GM21526 (cell line): Measurements from ENCODE around the gene KLF13.
"Not testable (repeated sequence)": the region's sequence is repeated elsewhere in the genome, so short reads cannot be mapped to it uniquely, and the experiment has no call there.

ENCODE experiments used
- ATAC-seq: cut with Tn5 transposase; IDR thresholded peaks from one replicate; pipeline ENCODE4 v1.9.1; 2021; ENCODE audit warnings: moderate library complexity; ENCODE audit not compliant: unreplicated experiment, low FRiP score

The KLF13 gene

DNA sequence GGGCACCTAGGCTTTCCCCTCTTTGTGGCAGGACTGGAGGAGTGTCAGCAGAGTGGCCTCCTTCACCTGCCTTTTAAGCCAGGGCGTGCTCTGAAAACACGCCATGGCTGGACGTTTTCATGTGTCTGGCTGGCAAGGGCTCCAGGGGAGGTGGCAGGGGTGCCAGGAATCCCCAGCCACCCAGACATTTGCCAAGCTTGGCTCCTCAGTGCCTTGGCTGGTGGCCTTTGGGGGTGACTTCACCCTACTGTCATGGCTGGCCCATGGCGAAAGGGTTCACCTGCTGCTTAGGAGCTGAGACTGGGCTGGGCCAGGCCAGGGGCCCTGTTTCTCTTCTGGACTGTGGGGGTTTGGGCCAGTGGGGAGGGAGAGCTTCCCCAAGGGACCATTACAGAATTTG is 17.6 kb downstream of the KLF13 start:
- no peak for ATAC-seq

DNA sequence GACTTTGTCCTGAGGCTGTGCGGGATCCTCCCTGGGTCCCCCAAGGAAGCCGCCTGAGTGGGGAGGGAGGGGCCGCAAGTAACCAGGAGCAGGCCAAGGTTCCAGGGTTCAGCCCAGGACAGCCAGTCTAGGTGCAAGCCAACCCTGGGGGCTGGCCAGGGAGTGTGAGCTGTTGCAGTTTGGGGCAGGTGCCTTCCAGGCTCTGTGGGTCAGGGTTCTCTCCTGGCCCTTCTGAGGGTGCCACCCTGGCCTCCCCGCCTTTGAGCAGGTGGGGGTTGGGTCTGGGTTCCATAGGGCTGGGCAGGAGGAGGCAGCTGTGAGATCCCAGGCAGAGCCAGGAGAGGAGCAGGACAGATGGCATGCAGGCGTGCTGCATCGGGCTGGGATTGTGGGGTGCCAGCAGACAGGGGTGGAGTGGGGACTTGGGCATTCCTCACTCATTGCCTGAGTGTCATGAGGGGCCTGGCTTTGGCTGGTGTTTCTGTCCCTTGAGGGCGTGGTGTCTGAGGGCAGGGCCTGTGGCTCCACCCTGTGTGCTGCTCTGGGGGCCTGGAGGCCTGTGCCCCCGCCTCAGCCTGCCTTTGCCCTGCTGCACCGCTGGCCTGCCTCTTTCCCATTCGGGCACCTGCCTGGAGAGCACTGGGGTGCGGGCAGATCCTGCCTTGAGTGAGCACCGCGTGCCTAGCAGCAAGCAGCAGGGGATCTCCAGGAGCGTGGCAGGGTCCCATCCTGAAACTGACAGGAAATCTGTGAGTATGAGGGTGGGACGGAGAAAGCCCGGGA is 18.4 kb downstream of the KLF13 start:
- ATAC-seq = no peak

DNA sequence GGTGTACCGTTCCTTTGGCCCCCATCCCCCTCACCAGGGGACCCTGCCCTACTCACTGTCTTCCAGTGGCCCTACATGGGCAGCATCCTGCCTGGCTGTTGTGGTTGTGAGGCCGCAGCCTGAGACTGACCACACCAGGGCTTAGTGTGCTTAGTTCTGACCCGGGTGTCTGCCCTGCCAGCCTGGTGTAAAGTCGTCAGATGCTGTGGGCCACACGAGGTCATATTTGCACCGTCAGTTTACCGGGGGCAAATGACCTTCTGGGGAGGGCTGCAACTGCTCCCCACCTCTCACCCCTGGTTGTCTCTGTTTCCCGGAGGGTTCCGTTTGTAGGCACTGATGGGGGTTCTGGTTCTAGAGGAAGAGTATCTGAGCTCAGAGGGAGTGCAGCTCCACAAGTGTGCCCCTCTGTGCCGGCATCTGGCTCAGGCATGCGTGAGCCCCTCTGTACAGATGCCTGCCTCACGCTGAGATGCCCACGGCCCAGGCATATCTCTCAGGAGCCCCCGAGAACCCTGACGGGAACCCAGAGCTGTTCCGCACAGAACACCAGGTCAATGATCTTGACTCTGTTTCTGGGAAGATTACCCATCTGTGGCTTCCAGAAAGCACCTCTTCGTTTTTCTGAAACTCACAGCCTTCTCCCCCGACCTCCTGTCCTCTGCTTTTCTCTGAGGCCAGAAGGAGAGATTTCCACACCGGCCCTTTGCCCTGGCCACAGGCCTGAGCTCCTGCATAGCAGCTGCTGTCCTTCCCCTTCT is 19.2 kb downstream of the KLF13 start:
- ATAC-seq = no peak

DNA sequence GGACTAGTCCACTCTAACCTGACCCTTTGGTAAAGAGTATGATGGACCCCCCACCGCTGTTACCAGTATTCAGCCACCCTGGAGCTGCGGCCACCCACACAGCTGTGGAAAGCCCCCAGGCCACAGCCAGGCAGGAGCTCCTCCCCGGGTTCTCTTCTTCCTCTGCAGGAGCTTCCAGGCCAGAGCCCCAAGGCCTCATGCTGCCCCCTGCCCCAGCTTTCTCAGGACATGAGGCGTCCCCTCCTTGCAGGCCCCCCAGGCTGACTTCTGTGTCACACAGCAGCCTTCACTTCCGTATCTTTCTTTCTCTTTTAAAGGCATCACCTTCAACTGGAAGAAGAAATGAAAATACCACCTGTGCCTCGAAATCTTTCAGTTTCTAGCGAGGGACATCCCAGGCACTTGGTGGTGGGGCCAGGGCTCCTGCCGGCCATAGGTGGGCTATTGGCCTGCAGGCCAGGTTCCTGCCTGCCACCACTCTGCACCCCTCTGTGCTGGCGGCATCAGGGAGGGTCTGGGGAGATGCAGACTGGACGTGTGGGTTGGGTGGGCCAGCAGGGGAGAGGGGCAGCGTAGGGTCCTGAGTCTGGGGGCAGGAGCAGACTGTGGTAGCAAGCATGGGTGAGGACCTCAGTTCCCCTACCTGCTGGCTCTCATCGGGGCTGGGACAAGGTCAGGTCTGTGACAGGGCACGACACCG is 19.9 kb downstream of the KLF13 start:
- ATAC-seq = no peak

DNA sequence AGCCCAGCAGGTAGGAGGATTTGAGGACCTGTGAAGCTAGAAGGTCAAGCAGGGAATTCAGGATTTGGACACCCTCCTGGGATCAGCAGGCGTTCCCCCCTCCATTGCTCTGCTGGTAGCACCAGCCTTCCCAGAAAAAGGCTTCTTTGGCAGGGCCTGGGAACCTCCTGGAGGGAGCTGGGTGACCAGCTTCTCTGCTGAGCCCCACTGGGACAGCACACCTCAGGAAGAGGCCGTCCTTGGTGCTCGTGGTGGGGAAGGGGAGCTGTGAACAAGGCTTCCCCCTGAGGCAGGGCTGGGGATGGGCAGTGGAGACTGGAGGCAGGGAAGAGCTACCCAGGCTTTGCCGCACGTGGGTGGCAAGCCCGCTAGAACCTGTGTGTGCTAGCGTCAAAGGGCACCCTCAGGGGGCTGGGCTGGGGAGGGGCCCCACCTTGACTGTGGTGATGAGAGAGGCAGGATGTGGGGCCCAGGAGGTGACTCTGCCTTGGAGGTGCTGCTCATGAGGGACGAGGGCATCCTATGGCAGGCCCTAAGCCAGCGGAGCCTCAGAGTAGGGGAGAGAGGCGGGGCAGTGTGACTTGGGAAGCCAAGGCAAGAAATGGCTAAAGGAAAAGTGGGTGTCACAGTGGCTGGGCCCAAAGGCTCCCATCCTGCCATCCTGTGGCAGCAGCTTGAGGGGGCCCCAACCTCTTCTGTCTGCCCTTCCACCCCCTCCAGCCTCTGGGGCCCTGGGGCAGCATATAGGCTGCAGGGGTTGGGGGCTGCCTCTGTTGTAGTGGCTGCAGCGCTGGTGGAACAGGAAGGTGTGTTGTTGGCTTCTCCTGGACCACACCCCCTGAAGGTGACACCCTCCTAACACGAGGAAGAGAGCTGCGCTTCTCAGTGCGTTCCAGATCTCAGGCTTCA is 20.7 kb downstream of the KLF13 start:
- ATAC-seq = no peak

DNA sequence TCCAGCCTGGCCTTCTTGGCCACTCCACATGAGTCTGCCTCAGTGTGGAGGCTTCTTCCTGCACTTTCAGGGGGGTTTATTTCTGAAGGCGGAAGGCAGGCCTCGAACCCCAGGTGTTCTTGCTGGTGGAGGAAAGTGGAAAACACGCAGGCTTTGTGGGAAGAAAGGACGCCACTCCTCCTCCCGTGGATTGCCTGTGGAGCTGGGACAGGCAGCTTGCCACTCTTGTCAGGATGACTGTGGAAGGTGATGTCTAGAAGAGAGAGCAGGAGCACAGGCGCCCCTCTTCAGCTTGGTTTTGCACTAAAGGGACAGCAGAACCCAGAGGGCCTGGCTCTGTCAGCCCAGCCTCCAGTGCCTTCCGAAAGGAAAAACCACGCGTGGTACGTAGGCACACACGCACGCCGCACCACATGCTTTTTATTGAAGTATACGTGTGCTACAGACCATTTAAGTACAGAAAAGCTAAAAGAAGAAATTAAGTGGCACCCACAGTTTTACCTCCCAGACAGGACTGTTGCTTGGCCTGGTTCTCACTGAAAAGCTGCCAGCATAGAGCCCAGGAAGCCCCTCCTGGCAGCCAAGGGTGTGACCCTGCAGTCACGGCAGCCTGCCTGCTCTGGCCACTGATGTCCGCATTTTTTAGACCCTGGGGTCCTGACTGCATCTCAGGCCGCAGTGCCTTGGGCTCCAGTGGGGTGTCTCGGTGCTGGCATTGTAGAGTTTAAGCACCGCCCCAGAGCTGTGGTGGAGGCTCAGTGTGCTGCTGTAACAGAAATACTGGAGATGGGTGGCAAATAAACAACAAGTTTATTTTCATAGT is 21.6 kb downstream of the KLF13 start:
- ATAC-seq = no peak

DNA sequence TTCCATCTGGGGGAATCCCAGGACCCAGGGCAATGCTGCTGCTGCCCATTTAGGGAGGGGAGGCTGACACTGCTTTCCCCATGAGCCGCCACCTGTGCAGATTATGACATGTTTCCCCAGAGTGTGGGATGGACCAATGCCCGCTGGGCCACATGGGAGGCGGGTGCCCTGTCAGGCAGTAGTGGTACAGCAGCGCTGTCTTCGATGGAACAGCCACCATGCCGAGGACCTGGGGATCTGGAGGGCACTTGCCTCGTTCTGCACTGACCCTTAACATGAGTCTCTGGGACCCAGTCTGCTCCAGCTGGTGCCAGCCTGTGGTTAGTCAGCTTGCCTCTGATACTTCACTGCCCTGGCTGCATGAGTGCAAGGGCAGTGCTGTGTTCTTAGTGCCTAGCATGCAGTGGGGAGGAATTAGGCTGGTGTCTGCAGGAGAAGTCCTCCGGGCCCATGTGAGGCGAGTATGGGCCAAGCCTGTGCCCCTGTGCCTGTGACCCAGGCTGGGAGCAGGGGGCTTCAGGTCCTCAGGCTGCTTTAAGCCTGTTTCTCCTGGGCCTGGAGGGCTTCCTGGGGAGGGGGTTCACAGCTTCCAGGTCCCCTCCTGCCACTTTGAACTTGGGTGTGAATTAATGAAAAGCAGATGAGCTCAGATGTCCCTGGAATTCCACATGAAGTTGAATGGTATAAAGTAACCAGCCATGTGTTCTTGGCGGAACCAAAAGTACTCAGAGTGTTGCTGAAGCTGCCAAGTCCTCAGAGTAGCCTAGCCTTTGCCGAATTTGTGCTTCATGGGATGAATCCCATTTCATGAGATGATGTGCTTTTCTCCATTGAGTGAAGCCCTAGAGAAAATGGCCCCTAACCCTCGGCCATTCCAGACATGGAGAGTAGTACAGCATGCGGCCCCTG is 22.9 kb downstream of the KLF13 start:
- ATAC-seq = no peak

DNA sequence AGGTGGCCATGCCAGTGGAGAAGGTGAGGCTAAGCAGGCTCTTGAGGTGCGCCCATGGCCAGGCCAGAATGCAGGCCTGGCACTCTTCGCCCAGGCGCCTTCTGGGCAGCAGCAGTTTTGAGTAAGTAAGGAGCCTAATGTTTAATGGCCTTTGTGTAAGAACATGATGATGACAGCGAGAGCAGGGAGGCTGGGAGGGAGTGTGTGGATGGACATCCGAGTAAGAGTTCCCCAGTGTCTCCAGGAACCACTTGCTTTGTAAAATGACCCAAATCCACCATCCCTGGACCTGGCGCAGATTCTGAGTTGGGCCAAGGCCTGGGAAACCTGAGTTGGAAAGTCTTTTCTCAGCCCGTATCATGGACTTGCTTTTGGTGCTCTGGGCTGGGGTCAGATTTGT is 24.1 kb downstream of the KLF13 start:
- ATAC-seq = no peak

DNA sequence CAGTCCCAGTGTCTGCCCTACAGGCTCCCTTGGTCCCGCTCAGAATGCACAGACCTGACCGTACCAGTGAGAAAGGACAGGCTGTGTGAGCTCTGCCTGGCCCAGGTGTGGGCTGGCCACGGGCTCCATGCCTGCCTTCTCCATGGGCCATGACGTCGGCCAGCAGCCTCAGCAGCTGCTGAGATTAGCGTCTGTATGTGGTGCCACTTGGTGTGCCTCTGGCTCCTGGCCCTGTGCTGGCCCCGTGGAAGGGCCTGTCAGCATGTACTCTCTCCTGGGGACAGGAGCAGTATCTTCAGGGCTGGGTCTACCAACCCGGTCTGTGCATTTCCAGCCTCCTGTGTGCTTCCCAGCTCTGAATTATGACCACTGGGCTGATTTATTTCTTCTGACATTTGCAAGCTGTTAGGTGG is 25.7 kb downstream of the KLF13 start:
- ATAC-seq = no peak

DNA sequence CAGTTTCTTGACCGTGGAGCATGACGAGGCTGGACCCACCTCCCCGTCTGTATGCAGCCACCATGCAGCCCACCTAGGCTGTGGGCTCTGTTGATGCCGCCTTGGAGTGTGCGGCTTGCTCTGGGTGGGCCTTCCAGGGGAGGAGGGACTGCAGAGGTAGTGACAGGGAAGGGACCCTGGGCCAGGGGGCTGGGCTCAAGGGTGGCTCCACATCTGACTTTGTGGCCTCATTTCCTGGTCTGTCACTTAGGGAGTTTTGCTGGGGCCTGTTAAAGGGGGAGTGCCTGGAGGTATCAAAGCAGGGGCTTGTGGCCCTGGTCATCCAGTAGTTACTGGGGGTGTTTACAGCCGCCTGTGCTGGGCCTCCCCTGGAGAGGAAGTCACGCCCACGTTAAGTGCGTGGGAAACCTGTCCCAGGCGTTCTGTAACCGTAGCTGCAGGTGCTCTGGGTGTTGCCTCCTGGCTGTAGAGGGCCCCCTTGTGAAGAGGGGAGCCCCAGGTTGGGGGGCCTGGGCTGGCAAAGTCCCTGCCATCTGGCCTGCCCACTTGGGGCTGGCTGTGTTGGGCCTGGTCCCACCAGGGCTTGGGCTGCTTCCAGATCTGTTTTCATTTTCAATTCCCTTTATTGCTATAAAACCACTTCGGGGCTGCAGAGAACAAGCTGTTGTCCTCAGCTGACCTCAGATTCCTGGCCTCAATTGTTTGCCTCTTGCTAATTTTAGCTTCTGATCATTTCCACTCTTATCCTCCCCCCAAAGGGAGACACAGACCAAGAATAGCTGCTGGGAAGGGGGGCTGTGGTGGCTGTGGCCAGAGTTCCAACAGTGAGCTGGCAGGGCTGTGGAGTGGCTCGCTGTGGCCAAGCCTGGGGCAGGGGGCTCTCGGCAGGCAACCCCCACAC is 26.5 kb downstream of the KLF13 start:
- ATAC-seq = peak; percentile 44

DNA sequence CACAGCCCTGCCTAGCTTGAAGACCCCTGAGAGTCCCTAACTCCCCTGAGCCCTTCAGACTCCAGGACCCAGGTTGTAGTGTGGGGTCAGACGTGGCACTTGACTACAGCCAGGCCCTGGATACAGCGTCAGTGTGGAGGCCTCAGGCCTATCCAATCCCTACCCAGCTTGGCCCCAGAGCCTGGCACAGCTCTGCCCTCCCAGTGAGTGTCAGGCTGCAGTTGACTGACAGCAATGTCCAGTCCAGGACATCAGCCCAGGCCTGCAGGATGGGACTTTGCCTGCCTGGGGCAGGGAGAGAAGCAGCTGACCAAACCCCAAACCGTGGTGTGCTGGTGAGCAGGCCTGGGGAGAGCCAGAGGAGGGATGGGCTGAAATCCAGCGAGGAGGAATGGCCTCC is 27.3 kb downstream of the KLF13 start:
- no peak for ATAC-seq

DNA sequence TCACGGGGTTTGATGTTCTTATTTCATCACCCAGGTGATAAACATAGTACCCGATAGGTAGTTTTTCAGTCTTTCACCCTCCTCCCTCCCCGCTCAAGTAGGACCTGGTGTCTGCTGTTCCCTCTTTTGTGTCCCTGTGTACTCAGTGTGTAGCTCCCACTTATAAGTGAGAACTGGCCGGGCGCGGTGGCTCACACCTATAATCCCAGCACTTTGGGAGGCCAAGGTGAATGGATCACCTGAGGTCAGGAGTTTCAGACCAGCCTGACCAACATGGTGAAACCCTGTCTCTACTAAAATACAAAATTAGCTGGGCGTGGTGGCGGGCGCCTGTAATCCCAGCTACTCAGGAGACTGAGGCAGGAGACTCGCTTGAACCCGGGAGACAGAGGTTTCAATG is 29.5 kb downstream of the KLF13 start:
- ATAC-seq = not testable (repeated sequence)

DNA sequence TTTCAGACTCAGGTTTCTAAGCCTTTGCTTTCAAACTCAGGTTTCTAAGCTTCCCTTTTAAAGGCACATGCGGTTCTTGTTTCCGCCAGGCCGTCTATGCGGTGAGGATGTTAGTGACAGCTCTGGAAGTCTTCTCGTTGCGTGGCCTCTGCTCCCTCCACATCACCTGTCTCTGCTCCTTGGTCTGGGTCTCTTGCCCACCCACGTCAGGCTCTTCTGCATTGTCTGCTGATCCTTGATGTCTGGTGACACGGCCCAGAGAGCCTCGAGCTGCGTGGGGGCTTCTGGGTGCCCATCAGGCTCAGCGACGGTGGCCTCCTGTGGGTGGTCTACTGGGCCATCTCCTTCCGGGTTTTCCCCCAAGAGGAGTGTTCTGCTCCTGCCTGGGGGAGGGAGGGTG is 30.5 kb downstream of the KLF13 start:
- no peak for ATAC-seq

DNA sequence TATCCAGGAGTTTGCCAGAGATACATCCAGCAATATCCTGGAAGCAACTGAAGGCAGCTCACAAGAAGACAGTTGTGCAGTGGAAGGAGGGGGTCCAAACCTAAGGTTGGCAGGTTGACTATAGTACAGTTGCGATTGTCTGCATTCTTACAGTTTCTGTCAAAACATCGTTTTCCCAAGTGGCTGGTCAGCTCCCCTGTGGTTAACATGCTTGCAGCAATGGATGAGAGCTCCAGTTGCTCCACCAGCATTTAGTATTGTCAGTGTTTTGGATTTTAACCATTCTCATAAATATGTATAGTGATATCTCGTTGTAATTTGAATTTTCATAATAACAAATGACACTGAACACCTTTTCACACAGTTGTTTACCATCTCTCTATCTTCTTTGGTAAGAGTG is 31.5 kb downstream of the KLF13 start:
- no peak for ATAC-seq

DNA sequence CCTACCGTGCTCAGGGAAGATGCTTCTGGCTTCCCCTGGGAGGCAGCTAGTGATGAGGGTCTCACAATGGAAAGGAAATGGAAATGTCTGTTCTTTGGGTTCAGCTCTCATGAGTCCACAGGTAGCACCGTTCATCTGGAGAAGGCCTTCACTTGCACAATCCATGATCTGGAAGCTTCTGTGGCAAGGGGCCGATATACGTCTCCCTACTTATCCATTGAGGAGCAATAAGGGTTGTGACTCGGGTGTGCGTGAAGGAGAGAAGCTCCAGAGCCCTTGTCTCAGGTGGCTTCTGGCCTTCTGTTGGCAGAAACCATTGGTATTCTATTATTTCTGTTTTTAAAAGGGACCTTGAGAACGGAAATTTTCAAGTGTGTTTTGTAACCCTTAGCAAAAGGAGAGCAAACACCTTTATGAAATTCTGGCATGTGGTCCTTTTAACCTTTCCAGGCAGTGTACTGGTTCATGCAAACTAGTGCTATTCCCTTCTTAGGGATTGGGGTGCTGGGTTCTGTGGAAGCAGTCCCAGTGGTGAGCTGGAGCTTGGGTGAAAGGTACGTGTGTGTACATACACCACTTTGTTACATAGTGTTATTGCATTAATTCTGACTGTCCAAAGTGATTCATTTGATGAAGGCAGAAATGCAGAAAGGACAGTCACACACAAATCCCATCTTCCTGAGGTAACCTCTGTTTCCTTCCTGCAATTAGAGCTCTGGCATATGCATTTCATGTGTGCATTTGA is 32.5 kb downstream of the KLF13 start:
- no peak for ATAC-seq

DNA sequence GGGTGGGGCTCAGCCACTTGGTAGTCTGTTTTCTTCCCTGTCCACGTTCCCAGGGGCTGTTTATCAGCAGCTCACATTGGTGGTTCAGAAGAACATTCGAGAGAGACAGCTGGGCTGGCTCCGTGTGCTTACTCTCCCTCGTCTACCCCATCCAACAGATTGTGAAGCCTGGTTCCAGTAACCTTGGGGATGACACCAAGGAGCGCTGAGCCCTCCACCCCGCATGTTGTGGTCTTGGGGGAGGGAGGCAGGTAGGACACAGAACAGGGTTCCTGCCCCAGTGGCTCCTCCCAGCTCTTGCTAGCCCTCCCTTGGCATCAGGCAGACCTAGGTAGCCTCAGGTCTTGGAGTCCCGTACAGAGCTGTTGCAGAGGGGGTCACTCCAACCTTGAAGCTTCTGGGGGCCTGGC is 33.1 kb downstream of the KLF13 start:
- ATAC-seq = no peak

DNA sequence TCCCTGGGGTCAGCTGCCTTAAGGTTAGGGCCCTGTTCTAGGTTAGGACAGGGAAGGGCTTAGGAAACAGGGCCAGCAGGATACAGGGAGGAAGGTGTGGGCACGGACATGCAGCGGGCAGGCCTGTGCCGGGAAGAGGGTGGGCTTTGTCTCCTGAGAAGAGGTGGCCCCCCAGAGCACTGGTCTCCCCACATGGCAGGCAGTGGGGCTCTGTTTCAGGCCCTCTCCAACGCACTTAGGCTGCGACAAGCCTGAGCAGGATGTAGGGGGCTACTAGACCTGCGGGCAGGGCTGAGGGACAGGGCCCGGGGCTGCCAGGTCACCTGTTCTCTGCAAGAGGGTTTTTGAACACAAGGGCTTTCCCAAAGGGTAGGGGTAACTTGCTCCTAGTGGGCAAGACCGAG is 33.5 kb downstream of the KLF13 start:
- no peak for ATAC-seq
